Measurements from ENCODE around the gene PTGIS. TPM values are rescaled to one million over a fixed set of nuclear protein-coding genes. Genes with fewer than 3 reads are reported as not detected.

PTGIS gene
- total and polyA plus RNA-seq, 5 experiments from 2014 or later: not detected

GRCh38 chr20:49542514-49542991, 25.4 kb downstream of the PTGIS start:
- Mint-ChIP-seq H3K9me3 (peaks cover 0 to 21% (median 7%) of the 10 kb centered on the region in 9 donors), H3K36me3 (peaks cover 0 to 8% (median 5%) of the 10 kb centered on the region in 3 donors), H3K27me3 (peaks cover 1 to 26% (median 8%) of the 10 kb centered on the region in 5 donors), H3K4me3 (no peak overlapping the region), H3K4me1 (peaks cover 0 to 4% (median 0%) of the 10 kb centered on the region in 4 donors), H3K27ac (no peak overlapping the region)
- ATAC-seq (no peak), DNase-seq (no peak)
- POLR2A ChIA-PET: no interaction called here

- H3K27me3 Mint-ChIP-seq: peaks cover 1 to 28% (median 11%) of the 10 kb centered on the region in 5 donors
- H3K36me3 Mint-ChIP-seq: peaks cover 0 to 8% (median 5%) of the 10 kb centered on the region in 3 donors
- peak in 8 of 10 donors; percentile 8 to 34 (median 20) for DNase-seq
- peaks cover 0 to 4% (median 0%) of the 10 kb centered on the region in 4 donors for H3K4me1 Mint-ChIP-seq
- H3K4me3 Mint-ChIP-seq: no peak overlapping the region
- POLR2A ChIA-PET: no interaction called here
- no peak overlapping the region for H3K27ac Mint-ChIP-seq
- ATAC-seq: peak in 1 of 2 donors; percentile 41
- H3K9me3 Mint-ChIP-seq: peaks cover 0 to 21% (median 7%) of the 10 kb centered on the region in 9 donors
These were observed 26.0 kb downstream of the PTGIS start for GRCh38 chr20:49541733-49542513.

- Mint-ChIP-seq H3K4me3 (no peak overlapping the region), H3K36me3 (peaks cover 0 to 8% (median 5%) of the 10 kb centered on the region in 3 donors), H3K4me1 (peaks cover 0 to 4% (median 0%) of the 10 kb centered on the region in 4 donors), H3K27ac (no peak overlapping the region), H3K27me3 (peaks cover 1 to 22% (median 11%) of the 10 kb centered on the region in 5 donors), H3K9me3 (peaks cover 0 to 17% (median 7%) of the 10 kb centered on the region in 9 donors)
- ATAC-seq (no peak), DNase-seq (no peak)
- POLR2A ChIA-PET: no interaction called here
These were observed 27.1 kb downstream of the PTGIS start for GRCh38 chr20:49540687-49541435.

GRCh38 chr20:49540232-49540620, 27.7 kb downstream of the PTGIS start:
- Mint-ChIP-seq H3K4me3 (no peak overlapping the region), H3K27me3 (peaks cover 0 to 28% (median 11%) of the 10 kb centered on the region in 5 donors), H3K9me3 (peaks cover 0 to 14% (median 2%) of the 10 kb centered on the region in 9 donors), H3K36me3 (peaks cover 0 to 5% (median 3%) of the 10 kb centered on the region in 3 donors), H3K4me1 (peaks cover 0 to 4% (median under 1%) of the 10 kb centered on the region in 4 donors), H3K27ac (no peak overlapping the region)
- DNase-seq (no peak), ATAC-seq (no peak)
- POLR2A ChIA-PET: no interaction called here

GRCh38 chr20:49539481-49540231, 28.3 kb downstream of the PTGIS start:
- Mint-ChIP-seq H3K27ac (no peak overlapping the region), H3K4me1 (peaks cover 0 to 6% (median 2%) of the 10 kb centered on the region in 4 donors), H3K4me3 (no peak overlapping the region), H3K9me3 (peaks cover 0 to 10% (median 0%) of the 10 kb centered on the region in 9 donors), H3K36me3 (peaks cover 0 to 5% (median 0%) of the 10 kb centered on the region in 3 donors), H3K27me3 (peaks cover 0 to 34% (median 13%) of the 10 kb centered on the region in 5 donors)
- POLR2A ChIA-PET: no interaction called here
- DNase-seq (no peak), ATAC-seq (no peak)

- Mint-ChIP-seq H3K27ac (no peak overlapping the region), H3K27me3 (peaks cover 1 to 38% (median 17%) of the 10 kb centered on the region in 5 donors), H3K36me3 (no peaks in the 10 kb centered on the region), H3K4me3 (no peak overlapping the region), H3K4me1 (peaks cover 0 to 13% (median 4%) of the 10 kb centered on the region in 4 donors), H3K9me3 (peaks cover 0 to 5% (median 0%) of the 10 kb centered on the region in 9 donors)
- POLR2A ChIA-PET: no interaction called here
- DNase-seq: no peak
- no peak for ATAC-seq
These were observed 29.0 kb downstream of the PTGIS start for GRCh38 chr20:49538950-49539349.

- peak overlapping the region in 1 of 10 donors; percentile 49 for H3K27ac Mint-ChIP-seq
- ATAC-seq: peak; percentile 68 to 69
These were observed 33.7 kb downstream of the PTGIS start for GRCh38 chr20:49534255-49534712.

GRCh38 chr20:49532285-49532946, 35.5 kb downstream of the PTGIS start:
- Mint-ChIP-seq H3K4me3 (no peak overlapping the region), H3K27ac (peak overlapping the region in 1 of 10 donors; percentile 29), H3K36me3 (no peaks in the 10 kb centered on the region), H3K9me3 (no peaks in the 10 kb centered on the region), H3K4me1 (peaks cover 0 to 14% (median 2%) of the 10 kb centered on the region in 4 donors), H3K27me3 (peaks cover 1 to 27% (median 20%) of the 10 kb centered on the region in 5 donors)
- no peak for ATAC-seq
- no peak for DNase-seq
- POLR2A ChIA-PET: no interaction called here

More at GRCh38 chr20:49534255-49534712, 33.7 kb downstream of the PTGIS start:
- no peak overlapping the region for H3K4me3 Mint-ChIP-seq
- peaks cover 1 to 28% (median 23%) of the 10 kb centered on the region in 5 donors for H3K27me3 Mint-ChIP-seq
- DNase-seq: peak; percentile 19 to 66 (median 49)
- H3K9me3 Mint-ChIP-seq: peaks cover 0 to 2% (median 0%) of the 10 kb centered on the region in 9 donors
- peaks cover 0 to 14% (median 2%) of the 10 kb centered on the region in 4 donors for H3K4me1 Mint-ChIP-seq
- POLR2A ChIA-PET: no interaction called here
- H3K36me3 Mint-ChIP-seq: no peaks in the 10 kb centered on the region

- Mint-ChIP-seq H3K4me3 (no peak overlapping the region), H3K27me3 (peaks cover 3 to 22% (median 5%) of the 10 kb centered on the region in 5 donors), H3K36me3 (no peaks in the 10 kb centered on the region), H3K27ac (no peak overlapping the region), H3K9me3 (peaks cover 0 to 5% (median 0%) of the 10 kb centered on the region in 9 donors), H3K4me1 (peaks cover 0 to 6% (median 1%) of the 10 kb centered on the region in 4 donors)
- DNase-seq: no peak
- POLR2A ChIA-PET: no interaction called here
- ATAC-seq: no peak
These were observed 38.5 kb downstream of the PTGIS start for GRCh38 chr20:49529470-49529869.

GRCh38 chr20:49526568-49526967, 41.4 kb downstream of the PTGIS start:
- peaks cover 12 to 28% (median 15%) of the 10 kb centered on the region in 5 donors for H3K27me3 Mint-ChIP-seq
- peaks cover 0 to 7% (median 0%) of the 10 kb centered on the region in 3 donors for H3K36me3 Mint-ChIP-seq
- H3K9me3 Mint-ChIP-seq: peaks cover 0 to 12% (median 6%) of the 10 kb centered on the region in 9 donors
- H3K27ac Mint-ChIP-seq: no peak overlapping the region
- DNase-seq (no peak), ATAC-seq (no peak)
- POLR2A ChIA-PET: no interaction called here
- no peak overlapping the region for H3K4me3 Mint-ChIP-seq
- H3K4me1 Mint-ChIP-seq: no peaks in the 10 kb centered on the region

- ATAC-seq: no peak
- POLR2A ChIA-PET: no interaction called here
- no peak overlapping the region for H3K27ac Mint-ChIP-seq
- H3K36me3 Mint-ChIP-seq: peaks cover 0 to 7% (median 0%) of the 10 kb centered on the region in 3 donors
- H3K4me1 Mint-ChIP-seq: no peaks in the 10 kb centered on the region
- DNase-seq: no peak
- H3K9me3 Mint-ChIP-seq: peaks cover 0 to 12% (median 6%) of the 10 kb centered on the region in 9 donors
- H3K4me3 Mint-ChIP-seq: no peak overlapping the region
- peaks cover 12 to 28% (median 16%) of the 10 kb centered on the region in 5 donors for H3K27me3 Mint-ChIP-seq
These were observed 41.9 kb downstream of the PTGIS start for GRCh38 chr20:49526056-49526455.
